ENCODE measurements around the gene PLLP.
"Not testable (repeated sequence)": the region's sequence is repeated elsewhere in the genome, so short reads cannot be mapped to it uniquely, and the experiment has no call there.

The PLLP gene

GRCh38 chr16:57271063-57271345 is 13.5 kb downstream of the PLLP start:
- no peak for DNase-seq

- peak; percentile 68 for DNase-seq
These were observed 14.0 kb downstream of the PLLP start for GRCh38 chr16:57270221-57271062.

- peak; percentile 52 for DNase-seq
These were observed 15.4 kb downstream of the PLLP start for GRCh38 chr16:57268804-57269800.

- not testable (repeated sequence) for DNase-seq
These were observed 17.1 kb downstream of the PLLP start for GRCh38 chr16:57267343-57267742.

- no peak for DNase-seq
These were observed 17.8 kb downstream of the PLLP start for GRCh38 chr16:57266531-57267260.

GRCh38 chr16:57265850-57266530 is 18.5 kb downstream of the PLLP start:
- DNase-seq = no peak

GRCh38 chr16:57264950-57265371 is 19.5 kb downstream of the PLLP start:
- no peak for DNase-seq

- DNase-seq = peak; percentile 16
These were observed 20.1 kb downstream of the PLLP start for GRCh38 chr16:57264381-57264780.

- DNase-seq = peak; percentile 45
These were observed 20.7 kb downstream of the PLLP start for GRCh38 chr16:57263541-57264351.

GRCh38 chr16:57262841-57263540 is 21.5 kb downstream of the PLLP start:
- DNase-seq = peak; percentile 50

GRCh38 chr16:57261806-57262205 is 22.7 kb downstream of the PLLP start:
- peak; percentile 24 for DNase-seq

- DNase-seq = peak; percentile 85
These were observed 24.1 kb downstream of the PLLP start for GRCh38 chr16:57260294-57260929.

- DNase-seq = peak; percentile 51
These were observed 25.5 kb downstream of the PLLP start for GRCh38 chr16:57258910-57259475.

- DNase-seq = peak; percentile 37
These were observed 26.1 kb downstream of the PLLP start for GRCh38 chr16:57258226-57258909.

- peak; percentile 29 for DNase-seq
These were observed 26.9 kb downstream of the PLLP start for GRCh38 chr16:57257455-57258070.

GRCh38 chr16:57256601-57257395 is 27.7 kb downstream of the PLLP start:
- DNase-seq = peak; percentile 35

- peak; percentile 41 for DNase-seq
These were observed 28.6 kb downstream of the PLLP start for GRCh38 chr16:57255686-57256415.
